HG03135 (cell line): ENCODE data around the gene CCDC141.

ENCODE experiments used
- ATAC-seq: cut with Tn5 transposase; IDR thresholded peaks from one replicate; pipeline ENCODE4 v1.9.1; 2021; ENCODE audit warnings: mild to moderate bottlenecking, moderate library complexity; ENCODE audit not compliant: unreplicated experiment

The CCDC141 gene

DNA sequence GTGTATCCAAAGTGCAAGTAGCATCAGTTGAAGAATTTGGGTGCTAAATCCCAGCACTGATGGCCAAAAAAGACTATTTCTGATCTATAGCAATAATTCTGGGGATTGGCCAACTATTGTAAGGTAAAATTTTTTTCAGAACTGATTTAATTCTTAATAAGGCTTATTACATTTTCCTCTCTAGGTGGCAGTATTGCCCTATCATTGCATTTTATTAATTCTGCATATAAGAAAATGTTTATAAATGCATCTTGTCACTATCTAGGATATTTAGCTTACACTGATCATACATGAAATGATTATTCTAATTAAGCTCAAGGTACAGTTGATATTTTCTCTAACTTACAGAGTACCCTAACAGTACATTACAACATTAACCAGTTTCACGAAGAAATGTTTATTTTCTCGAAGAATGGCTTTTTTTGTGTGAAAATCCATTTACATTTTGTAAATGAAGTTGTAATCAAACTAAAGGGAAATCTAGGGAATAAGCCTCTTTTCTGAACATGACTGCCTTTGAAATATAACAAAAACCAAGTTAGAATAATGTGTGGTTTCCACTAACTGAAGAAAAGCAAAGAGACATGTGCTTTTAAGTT, 253.8 kb downstream of the CCDC141 start:
- ATAC-seq = no peak

DNA sequence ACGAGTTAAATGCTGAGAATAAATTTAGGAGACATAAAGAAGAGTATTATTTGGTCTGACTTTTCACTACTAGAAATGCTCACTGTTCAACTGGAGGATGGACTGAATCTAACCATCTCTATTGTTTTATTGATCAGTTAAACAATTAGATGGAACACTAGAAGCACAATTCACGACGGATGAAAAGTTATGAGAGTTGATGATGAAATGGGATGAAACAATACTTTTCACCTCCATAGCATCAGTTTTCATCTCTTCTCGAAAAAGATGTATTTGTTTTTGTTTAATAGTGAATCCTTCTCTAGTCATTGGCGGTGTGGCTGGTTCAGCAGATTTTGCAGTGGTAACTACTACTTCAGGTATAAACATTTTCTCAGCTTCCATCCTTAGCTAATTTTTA, 262.0 kb downstream of the CCDC141 start:
- no peak for ATAC-seq

DNA sequence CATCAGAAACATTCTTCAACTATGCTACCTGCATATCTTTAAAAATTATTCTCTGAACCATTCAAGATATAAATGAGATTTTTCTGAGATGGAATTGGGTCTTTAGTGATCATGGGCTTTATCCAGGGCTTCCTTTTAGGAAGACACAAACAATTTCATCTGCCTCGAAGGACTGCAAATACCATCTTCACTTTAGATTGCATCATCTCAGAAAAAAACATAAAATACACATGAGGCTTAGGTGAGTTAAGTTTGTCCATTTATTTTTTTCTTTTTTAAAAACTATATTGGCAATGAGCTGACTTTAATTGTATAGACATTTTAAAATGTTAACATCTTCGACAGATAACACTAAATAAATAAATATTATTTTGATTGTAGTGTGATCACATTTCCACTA, 262.8 kb downstream of the CCDC141 start:
- ATAC-seq = no peak

DNA sequence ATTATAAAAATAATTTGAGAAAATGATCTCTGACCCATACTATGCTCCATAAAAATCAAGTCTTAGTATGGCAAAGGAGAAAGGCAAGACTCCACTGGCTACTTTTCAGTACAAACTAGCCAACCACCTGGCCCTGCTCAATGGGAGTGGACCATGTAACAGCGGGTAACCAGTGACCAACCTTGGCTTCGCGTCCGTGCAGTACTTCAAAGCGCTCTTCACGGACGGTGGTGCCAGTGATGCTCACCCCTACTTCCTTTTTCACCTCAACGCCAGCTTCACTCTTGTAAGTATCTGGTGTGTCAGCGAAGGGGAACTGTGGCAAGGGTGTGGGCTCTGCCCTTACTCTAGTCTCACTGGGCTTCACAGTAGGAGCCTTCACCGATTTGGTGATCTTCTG, 266.0 kb downstream of the CCDC141 start:
- ATAC-seq = no peak

DNA sequence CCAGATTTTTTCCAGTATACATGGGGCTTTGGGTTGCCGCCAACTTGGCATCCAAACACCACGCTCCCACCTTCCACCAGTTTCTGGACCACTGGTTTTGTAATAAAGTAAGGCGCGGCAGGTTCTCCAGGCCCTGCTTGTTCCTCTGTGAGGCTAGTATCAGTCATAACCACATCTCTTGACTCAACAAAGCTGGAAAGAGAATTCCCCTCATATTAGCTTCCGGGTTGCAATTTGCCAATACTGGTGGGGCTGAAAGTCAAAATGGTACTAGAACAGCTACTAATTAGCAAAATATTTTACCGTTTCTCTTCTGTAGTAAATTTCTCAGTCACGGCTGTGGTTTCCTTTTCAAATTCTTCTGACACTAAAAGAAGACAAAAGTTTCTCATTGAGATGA, 267.7 kb downstream of the CCDC141 start:
- no peak for ATAC-seq
